Aortic smooth muscle cell (primary cell): Measurements from ENCODE around the gene ZNF597. TPM values are rescaled to one million over a fixed set of nuclear protein-coding genes. Genes with fewer than 3 reads are reported as not detected.

Source experiments
- total RNA-seq: library from RNA; depleted of rRNA; stranded (reverse); fragments of >200 nt; gene quantifications from 2 replicates; pipeline ENCODE4 v1.2.3, GENCODE V29; 2014

The ZNF597 gene, protein sequence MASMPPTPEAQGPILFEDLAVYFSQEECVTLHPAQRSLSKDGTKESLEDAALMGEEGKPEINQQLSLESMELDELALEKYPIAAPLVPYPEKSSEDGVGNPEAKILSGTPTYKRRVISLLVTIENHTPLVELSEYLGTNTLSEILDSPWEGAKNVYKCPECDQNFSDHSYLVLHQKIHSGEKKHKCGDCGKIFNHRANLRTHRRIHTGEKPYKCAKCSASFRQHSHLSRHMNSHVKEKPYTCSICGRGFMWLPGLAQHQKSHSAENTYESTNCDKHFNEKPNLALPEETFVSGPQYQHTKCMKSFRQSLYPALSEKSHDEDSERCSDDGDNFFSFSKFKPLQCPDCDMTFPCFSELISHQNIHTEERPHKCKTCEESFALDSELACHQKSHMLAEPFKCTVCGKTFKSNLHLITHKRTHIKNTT
- total RNA-seq = 2.3 and 2.4 TPM in 2 replicates

GRCh38 chr16:3443108-3444031 lies at the start of gene ZNF597, which contains the start of gene NAA60:
Gene ZNF597 (minus strand): TSS chr16:3443504. CDS start chr16:3443153, 351 bp downstream.
Gene NAA60 (plus strand): TSS chr16:3443680. CDS start chr16:3476228, 32,548 bp downstream.

GRCh38 chr16:3400779-3401688 lies 42.3 kb downstream of the ZNF597 start, which contains the start of the genes ZNF174 and ZSCAN32:
Gene ZNF174 (plus strand): TSS chr16:3401215. CDS start chr16:3402005, 790 bp downstream.
Gene ZSCAN32 (minus strand): TSS chr16:3401004. CDS start chr16:3397557, 3,447 bp downstream.

Other genes starting within 250 kb of the ZNF597 start
- 6.5 and 8.5 TPM in 2 replicates for gene ZNF200, start 208.3 kb downstream of the ZNF597 start, total RNA-seq
- gene MEFV, start 186.9 kb downstream of the ZNF597 start, total RNA-seq = under 0.01 and 0.13 TPM in 2 replicates
- gene ZNF263, start 160.0 kb downstream of the ZNF597 start, total RNA-seq = 35.3 and 37.9 TPM in 2 replicates
- 5.0 and 7.5 TPM in 2 replicates for gene TIGD7, start 138.1 kb downstream of the ZNF597 start, total RNA-seq
- gene ZNF75A, start 138.0 kb downstream of the ZNF597 start, total RNA-seq = 20.5 and 25.7 TPM in 2 replicates
- 0.12 and 0.26 TPM in 2 replicates for gene OR2C1, start 87.6 kb downstream of the ZNF597 start, total RNA-seq
- gene ZSCAN32, start 42.5 kb downstream of the ZNF597 start, total RNA-seq = 9.9 and 10.1 TPM in 2 replicates
- 5.8 and 6.9 TPM in 2 replicates for gene ZNF174, start 42.3 kb downstream of the ZNF597 start, total RNA-seq
- gene NAA60, start 176 bp upstream of the ZNF597 start, total RNA-seq = 8.9 and 13.9 TPM in 2 replicates
- not detected in 2 replicates for gene C16orf90, start 52.0 kb upstream of the ZNF597 start, total RNA-seq
- gene CLUAP1, start 57.5 kb upstream of the ZNF597 start, total RNA-seq = 25.5 and 33.8 TPM in 2 replicates
- 0.06 and 0.13 TPM in 2 replicates for gene NLRC3, start 133.9 kb upstream of the ZNF597 start, total RNA-seq
- 2.6 and 2.9 TPM in 2 replicates for gene SLX4, start 168.1 kb upstream of the ZNF597 start, total RNA-seq
- gene DNASE1, start 211.2 kb upstream of the ZNF597 start, total RNA-seq = 11.6 and 15.4 TPM in 2 replicates